ENCODE results near the gene ASCC1. TPM values are rescaled to one million over a fixed set of nuclear protein-coding genes. Genes with fewer than 3 reads are reported as not detected.

The ASCC1 gene
- total RNA-seq, 2 experiments from 2014 or later: 16.5 to 19.0 TPM

DNA sequence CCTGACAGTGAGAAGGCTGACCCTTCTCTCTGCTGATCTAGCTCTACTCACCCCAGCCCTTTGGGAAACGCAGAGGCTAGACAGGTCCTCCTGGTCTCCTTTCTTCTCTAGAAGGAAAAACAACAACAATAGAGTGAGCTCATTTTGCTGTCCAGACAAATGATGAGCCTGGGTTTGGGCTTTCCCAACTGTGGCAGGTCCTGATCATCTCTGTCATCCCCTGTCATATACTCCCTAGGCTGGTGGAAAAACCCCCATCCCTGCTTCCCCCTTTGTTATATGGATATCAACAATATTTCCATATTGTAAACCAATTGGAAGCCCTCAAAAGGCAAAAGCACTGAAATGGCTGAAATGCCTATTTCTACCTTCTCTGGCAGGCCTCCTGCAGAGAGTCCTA is 48.5 kb upstream of the ASCC1 start:
- Mint-ChIP-seq H3K4me3 (no peak overlapping the region), H3K27ac (peak overlapping the region; percentile 66), H3K27me3 (no peaks in the 10 kb centered on the region), H3K4me1 (ENCODE audit: low read depth) (peaks cover 51% of the 10 kb centered on the region), H3K9me3 (no peaks in the 10 kb centered on the region), H3K36me3 (ENCODE audit: low read depth) (no peaks in the 10 kb centered on the region)
- TF ChIP-seq, protein P1, sequence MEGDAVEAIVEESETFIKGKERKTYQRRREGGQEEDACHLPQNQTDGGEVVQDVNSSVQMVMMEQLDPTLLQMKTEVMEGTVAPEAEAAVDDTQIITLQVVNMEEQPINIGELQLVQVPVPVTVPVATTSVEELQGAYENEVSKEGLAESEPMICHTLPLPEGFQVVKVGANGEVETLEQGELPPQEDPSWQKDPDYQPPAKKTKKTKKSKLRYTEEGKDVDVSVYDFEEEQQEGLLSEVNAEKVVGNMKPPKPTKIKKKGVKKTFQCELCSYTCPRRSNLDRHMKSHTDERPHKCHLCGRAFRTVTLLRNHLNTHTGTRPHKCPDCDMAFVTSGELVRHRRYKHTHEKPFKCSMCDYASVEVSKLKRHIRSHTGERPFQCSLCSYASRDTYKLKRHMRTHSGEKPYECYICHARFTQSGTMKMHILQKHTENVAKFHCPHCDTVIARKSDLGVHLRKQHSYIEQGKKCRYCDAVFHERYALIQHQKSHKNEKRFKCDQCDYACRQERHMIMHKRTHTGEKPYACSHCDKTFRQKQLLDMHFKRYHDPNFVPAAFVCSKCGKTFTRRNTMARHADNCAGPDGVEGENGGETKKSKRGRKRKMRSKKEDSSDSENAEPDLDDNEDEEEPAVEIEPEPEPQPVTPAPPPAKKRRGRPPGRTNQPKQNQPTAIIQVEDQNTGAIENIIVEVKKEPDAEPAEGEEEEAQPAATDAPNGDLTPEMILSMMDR (IDR thresholded peaks at IDR 0.05): no peak
- no peaks in the 10 kb centered on the region for H3K27me3 ChIP-seq (ENCODE audit: control insufficient read depth in 1 of 2, insufficient read depth in 2 of 2, low read length in 2 of 2)
- CTCF ChIA-PET: interaction anchor here (1.5 to 3.8 kb wide), 3 partner anchors 10 to 73 kb away, joined by 3 to 12 read pairs (median 10); partner anchors contain the start of gene DDIT4
- no peak overlapping the region for H3K27ac ChIP-seq (ENCODE audit: low read depth in 1 of 2, low read length in 2 of 2)
- no peaks in the 10 kb centered on the region for H3K9me3 ChIP-seq (ENCODE audit: control insufficient read depth in 1 of 2, insufficient read depth in 1 of 2, low read length in 2 of 2)
- intact Hi-C loops (cut with DNase I, micrococcal nuclease): loop anchor here in 1 of 2 experiments (5.0 kb wide), 2 partner anchors 33 to 47 kb away; partner anchors contain the start of genes ANAPC16 and ASCC1
- no peak for ATAC-seq (ENCODE audit: poor library complexity)
- peak in 1 of 14 experiments; percentile 34 for DNase-seq
- no peaks in the 10 kb centered on the region for H3K36me3 ChIP-seq (ENCODE audit: insufficient read depth, low read length)
- peaks cover 54% of the 10 kb centered on the region for H3K4me1 ChIP-seq (ENCODE audit: insufficient read depth, low read length)
- POLR2A ChIA-PET: interaction anchor here (0.8 to 2.8 kb wide), 4 partner anchors 9 to 67 kb away, joined by 4 to 17 read pairs (median 10); partner anchors contain the start of gene DDIT4
- no peak overlapping the region for H3K4me3 ChIP-seq (ENCODE audit: low read length)

DNA sequence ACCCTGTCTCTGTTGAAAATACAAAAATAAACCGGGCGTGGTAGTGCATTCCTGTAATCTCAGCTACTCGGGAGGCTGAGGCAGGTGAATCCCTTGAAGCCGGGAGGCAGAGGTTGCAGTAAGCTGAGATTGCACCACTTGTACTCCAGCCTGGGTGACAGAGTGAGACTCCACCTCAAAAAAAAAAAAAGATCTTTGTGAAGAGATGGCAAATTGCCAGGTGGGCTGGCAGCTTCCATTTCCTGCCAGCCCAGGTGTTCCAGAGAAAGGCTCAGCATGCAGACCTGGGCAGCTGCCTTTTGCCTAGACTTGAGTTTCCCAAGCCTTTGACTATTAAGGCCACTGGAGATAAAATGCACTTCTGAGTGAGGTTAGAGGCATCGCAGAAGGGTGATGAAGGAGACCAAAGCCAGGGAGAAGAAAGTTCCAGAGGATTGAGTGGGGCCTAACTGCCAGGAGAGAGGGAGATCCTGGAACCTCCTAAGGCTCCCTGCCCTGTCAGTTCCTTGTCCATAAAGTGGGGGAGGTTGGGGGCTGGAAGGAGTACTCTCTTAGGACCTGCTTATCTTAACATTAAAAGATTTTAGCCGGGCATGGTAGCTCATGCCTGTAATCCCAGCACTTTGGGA is 47.7 kb upstream of the ASCC1 start:
- Mint-ChIP-seq H3K9me3 (no peaks in the 10 kb centered on the region), H3K4me3 (peak overlapping the region; percentile 86), H3K27me3 (no peaks in the 10 kb centered on the region), H3K4me1 (ENCODE audit: low read depth) (peaks cover 57% of the 10 kb centered on the region), H3K36me3 (ENCODE audit: low read depth) (no peaks in the 10 kb centered on the region), H3K27ac (peak overlapping the region; percentile 85)
- H3K27ac ChIP-seq (ENCODE audit: low read depth in 1 of 2, low read length in 2 of 2): no peak overlapping the region
- H3K4me1 ChIP-seq (ENCODE audit: insufficient read depth, low read length): peaks cover 62% of the 10 kb centered on the region
- H3K27me3 ChIP-seq (ENCODE audit: control insufficient read depth in 1 of 2, insufficient read depth in 2 of 2, low read length in 2 of 2): no peaks in the 10 kb centered on the region
- peak in 10 of 14 experiments; percentile 25 to 83 (median 53) for DNase-seq
- ChIA-PET POLR2A (interaction anchor here (0.7 to 2.8 kb wide), 6 partner anchors 10 to 68 kb away, joined by 3 to 17 read pairs (median 4); partner anchors contain the start of gene DDIT4), CTCF (interaction anchor here (1.5 to 3.8 kb wide), 3 partner anchors 10 to 73 kb away, joined by 3 to 12 read pairs (median 10); partner anchors contain the start of gene DDIT4)
- TF ChIP-seq, protein P1 (IDR thresholded peaks at IDR 0.05): no peak
- H3K4me3 ChIP-seq (ENCODE audit: low read length): no peak overlapping the region
- H3K9me3 ChIP-seq (ENCODE audit: control insufficient read depth in 1 of 2, insufficient read depth in 1 of 2, low read length in 2 of 2): no peaks in the 10 kb centered on the region
- ATAC-seq (ENCODE audit: poor library complexity): peak; percentile 19
- intact Hi-C loops (cut with DNase I, micrococcal nuclease): loop anchor here in 1 of 2 experiments (2.0 to 5.0 kb wide), 3 partner anchors 15 to 46 kb away; partner anchors contain the start of genes ANAPC16 and ASCC1
- H3K36me3 ChIP-seq (ENCODE audit: insufficient read depth, low read length): no peaks in the 10 kb centered on the region

DNA sequence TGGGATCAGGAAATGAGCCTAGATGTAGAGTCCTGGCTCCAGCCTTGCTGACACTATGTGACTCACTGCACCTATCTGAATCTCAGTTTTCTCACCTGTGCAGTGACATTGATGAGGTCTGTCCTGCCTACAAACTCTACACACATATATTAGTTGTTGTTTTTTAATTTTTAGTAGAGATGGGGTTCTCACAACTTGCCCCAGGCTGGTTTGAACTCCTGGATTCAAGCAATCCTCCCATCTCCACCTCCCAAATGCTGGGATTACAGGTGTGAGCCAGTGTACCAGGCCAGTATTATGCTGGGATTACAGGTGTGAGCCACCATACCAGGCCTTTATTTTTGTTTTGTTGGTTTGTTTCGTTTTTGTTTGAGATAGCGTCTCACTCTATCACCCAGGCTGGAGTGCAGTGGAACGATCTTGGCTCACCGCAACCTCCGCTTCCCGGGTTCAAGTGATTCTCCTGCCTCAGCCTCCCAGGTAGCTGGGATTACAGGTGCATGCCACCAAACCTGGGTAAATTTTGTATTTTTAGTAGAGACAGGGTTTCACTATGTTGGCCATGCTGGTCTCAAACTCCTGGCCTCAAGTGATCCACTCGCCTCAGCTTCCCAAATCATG is 45.8 kb upstream of the ASCC1 start:
- TF ChIP-seq, protein P1 (IDR thresholded peaks at IDR 0.05): no peak
- intact Hi-C loops (cut with DNase I, micrococcal nuclease): loop anchor here in 1 of 2 experiments (2.0 to 5.0 kb wide), 4 partner anchors 13 to 45 kb away; partner anchors contain the start of genes ANAPC16 and ASCC1
- peaks cover 62% of the 10 kb centered on the region for H3K4me1 Mint-ChIP-seq (ENCODE audit: low read depth)

More for the DNA sequence above, 45.8 kb upstream of the ASCC1 start:
- H3K27me3 Mint-ChIP-seq: no peaks in the 10 kb centered on the region
- CTCF ChIA-PET: interaction anchor here (1.0 to 2.4 kb wide), 3 partner anchors 10 to 70 kb away, joined by 3 to 20 read pairs (median 3); partner anchors contain the start of gene DDIT4
- H3K4me3 Mint-ChIP-seq: peak overlapping the region; percentile 84
- peaks cover 75% of the 10 kb centered on the region for H3K4me1 ChIP-seq (ENCODE audit: insufficient read depth, low read length)
- peak overlapping the region in 1 of 2 donors; percentile 80 for H3K27ac ChIP-seq (ENCODE audit: low read depth in 1 of 2, low read length in 2 of 2)
- H3K36me3 ChIP-seq (ENCODE audit: insufficient read depth, low read length): no peaks in the 10 kb centered on the region
- H3K9me3 ChIP-seq (ENCODE audit: control insufficient read depth in 1 of 2, insufficient read depth in 1 of 2, low read length in 2 of 2): no peaks in the 10 kb centered on the region
- H3K27me3 ChIP-seq (ENCODE audit: control insufficient read depth in 1 of 2, insufficient read depth in 2 of 2, low read length in 2 of 2): no peaks in the 10 kb centered on the region
- H3K36me3 Mint-ChIP-seq (ENCODE audit: low read depth): no peaks in the 10 kb centered on the region
- POLR2A ChIA-PET: interaction anchor here (0.8 to 4.7 kb wide), 9 partner anchors 12 to 95 kb away, joined by 3 to 53 read pairs (median 9); partner anchors contain the start of gene DDIT4
- no peak overlapping the region for H3K4me3 ChIP-seq (ENCODE audit: low read length)
- H3K9me3 Mint-ChIP-seq: no peaks in the 10 kb centered on the region
- peak overlapping the region; percentile 85 for H3K27ac Mint-ChIP-seq
- ATAC-seq (ENCODE audit: poor library complexity): peak; percentile 22
- DNase-seq: peak in 3 of 14 experiments; percentile 42 to 58 (median 55)
